Central memory CD8-positive, alpha-beta T cell (primary cell): ENCODE measurements around the gene EEFSEC.

Experiments
- ATAC-seq: fragments of 150-1000 bp; cut with Tn5 transposase; replicated peaks from 2 replicates; pipeline ENCODE4 v1.10.0; 2022; ENCODE audit warnings: mild to moderate bottlenecking, moderate FRiP score, moderate number of reproducible peaks; ENCODE audit not compliant: poor library complexity, severe bottlenecking; ENCODE audit errors: extremely low read depth
- DNase-seq, 2 donors: peaks; one replicate each; pipeline ENCODE4 v3.0.0; 2021; ENCODE audit warnings: low spot score in 2 of 2
- H3K27ac Mint-ChIP-seq: one replicate; pipeline ENCODE4 v1.8.0; 2022; ENCODE audit warnings: low read depth, mild to moderate bottlenecking, moderate library complexity, mixed read lengths
- H3K27me3 Mint-ChIP-seq: one replicate; pipeline ENCODE4 v1.8.0; 2022; ENCODE audit warnings: mixed read lengths
- H3K36me3 Mint-ChIP-seq: one replicate; pipeline ENCODE4 v1.8.0; 2022; ENCODE audit warnings: mild to moderate bottlenecking, moderate library complexity, mixed read lengths; ENCODE audit not compliant: insufficient read depth
- H3K4me1 Mint-ChIP-seq: one replicate; pipeline ENCODE4 v1.8.0; 2022; ENCODE audit warnings: mixed read lengths
- H3K4me3 Mint-ChIP-seq: one replicate; pipeline ENCODE4 v1.8.0; 2022; ENCODE audit warnings: mild to moderate bottlenecking, moderate library complexity, mixed read lengths
- H3K9me3 Mint-ChIP-seq: one replicate; pipeline ENCODE4 v1.8.0; 2022; ENCODE audit warnings: mixed read lengths

Gene EEFSEC

DNA sequence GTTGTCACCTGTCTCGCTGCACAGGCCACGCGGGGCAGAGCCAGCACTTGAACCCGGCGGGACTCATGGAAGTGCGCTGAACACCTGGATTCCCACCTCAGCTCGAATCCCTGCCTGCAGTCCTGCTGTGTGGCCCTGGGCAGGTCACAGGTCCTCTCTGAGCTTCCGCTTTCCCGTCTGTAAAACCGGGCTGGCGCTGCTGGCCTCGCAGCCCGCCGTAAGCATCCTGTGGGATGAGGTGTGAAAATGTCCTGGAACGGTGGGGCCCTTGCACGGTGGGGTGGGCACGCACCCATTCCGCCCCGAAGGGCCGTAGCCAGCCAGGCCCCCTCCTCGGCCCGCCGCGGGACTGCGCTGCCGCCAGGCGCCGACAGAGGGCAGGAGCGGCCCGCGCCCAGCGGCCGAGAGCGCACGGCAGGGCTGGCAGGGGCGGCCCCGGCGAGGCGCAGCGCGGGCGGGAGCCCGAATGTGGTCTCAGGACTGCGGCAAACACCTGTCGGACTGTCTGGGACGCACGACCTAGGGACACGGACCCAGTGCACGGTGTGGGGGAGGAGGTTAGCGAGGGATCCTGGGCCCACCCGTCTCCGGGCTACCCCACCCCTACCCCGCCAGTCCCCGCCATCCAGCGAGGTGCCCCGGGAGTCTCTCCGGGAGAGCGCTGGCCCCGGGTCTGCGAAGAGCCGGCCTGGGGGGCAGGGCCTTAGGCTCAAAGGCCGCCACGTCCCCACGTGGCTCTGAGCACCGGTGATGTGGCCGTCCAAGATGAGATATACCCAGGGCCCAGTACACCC lies 273.0 kb downstream of the EEFSEC start:
- H3K9me3 Mint-ChIP-seq, result no peaks in the 10 kb centered on the region
- DNase-seq, result peak; percentile 20 to 53
- peak; percentile 68 for ATAC-seq
- peaks cover 44% of the 10 kb centered on the region for H3K27me3 Mint-ChIP-seq
- H3K27ac Mint-ChIP-seq, result no peak overlapping the region
- H3K4me3 Mint-ChIP-seq, result no peak overlapping the region
- H3K4me1 Mint-ChIP-seq, result no peaks in the 10 kb centered on the region
- peaks cover 2% of the 10 kb centered on the region for H3K36me3 Mint-ChIP-seq

DNA sequence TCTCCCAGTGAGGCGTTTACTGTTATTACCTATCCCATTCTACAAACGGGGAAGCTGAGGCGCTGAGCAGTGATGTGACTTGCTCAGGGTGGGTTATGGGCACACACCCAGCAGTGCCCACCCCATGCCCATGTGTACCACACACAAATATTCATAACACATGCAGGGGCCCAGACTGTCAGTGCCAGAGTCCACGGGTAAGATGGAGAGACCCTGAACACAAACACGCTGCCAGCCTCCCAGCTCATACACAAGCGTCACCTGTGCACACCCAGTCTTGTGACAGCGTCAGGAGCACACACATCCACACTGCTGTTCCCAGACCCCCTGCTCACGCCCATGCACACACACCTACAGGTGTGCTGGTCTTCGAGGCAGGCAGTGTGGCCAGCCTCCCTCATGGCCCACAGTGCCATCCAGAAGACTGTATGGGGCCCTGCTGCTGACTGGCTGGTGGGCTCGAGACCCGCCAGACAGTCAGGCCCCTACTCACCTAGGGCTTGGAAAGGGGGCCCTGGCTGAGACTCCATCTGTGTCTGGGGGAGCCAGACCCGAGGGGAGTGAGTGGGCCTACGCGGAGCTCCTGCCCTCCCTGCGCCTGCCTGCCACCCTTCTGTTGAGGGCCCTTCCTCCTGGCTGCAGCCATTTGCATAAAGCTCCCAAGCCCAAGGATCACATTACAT lies 274.0 kb downstream of the EEFSEC start:
- Mint-ChIP-seq H3K4me1 (peaks cover 10% of the 10 kb centered on the region), H3K27me3 (peaks cover 54% of the 10 kb centered on the region), H3K36me3 (peaks cover 2% of the 10 kb centered on the region), H3K4me3 (peak overlapping the region; percentile 23), H3K9me3 (no peaks in the 10 kb centered on the region), H3K27ac (no peak overlapping the region)
- ATAC-seq, result no peak
- no peak for DNase-seq

DNA sequence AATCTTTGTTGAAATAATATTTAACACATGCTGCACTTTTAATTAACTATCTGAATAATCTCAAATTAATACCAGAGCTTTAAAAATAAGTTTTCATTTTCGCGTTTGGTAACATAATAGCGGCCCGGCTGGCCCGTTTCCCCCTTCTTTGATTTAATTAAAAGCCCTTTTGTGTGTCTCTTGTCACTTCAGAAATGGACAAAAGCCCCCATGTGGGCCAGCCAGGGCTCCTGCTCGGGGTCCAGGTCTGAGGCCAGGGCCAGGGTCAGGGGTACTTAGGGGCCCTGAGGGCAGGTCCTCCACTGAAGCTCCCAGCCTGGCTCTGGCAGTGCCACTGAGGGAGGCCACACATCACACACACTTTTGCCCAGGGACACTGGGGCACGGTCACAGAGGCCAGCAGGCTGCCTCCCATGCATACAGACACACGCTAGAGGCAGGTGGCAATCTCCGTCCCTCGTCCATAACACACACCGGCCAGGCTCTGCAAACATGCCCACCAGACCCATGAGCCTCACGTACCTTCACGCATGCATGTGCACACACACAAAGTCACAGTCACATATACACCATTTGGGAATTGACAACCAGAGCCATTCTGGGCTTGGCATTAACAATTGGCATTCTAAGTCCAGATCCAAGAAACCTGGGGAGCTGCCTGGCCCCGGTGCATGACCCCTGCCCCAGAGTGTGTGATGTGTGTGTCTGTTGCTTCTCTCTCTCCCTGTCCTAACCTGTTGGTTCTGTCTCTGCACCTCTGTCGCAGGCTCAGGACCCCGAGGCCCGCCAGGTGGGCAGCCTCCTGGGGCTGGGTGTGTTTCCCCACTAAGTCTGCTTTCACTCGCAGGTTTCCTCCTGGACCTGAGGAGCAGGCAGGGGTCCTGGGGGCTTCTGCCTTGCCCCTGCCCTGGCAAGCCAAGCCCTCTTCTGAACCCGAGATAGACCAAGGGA lies 274.9 kb downstream of the EEFSEC start:
- Mint-ChIP-seq H3K4me1 (peaks cover 11% of the 10 kb centered on the region), H3K4me3 (no peak overlapping the region), H3K9me3 (no peaks in the 10 kb centered on the region), H3K27me3 (peaks cover 58% of the 10 kb centered on the region), H3K36me3 (peaks cover 2% of the 10 kb centered on the region), H3K27ac (no peak overlapping the region)
- DNase-seq (no peak), ATAC-seq (no peak)

DNA sequence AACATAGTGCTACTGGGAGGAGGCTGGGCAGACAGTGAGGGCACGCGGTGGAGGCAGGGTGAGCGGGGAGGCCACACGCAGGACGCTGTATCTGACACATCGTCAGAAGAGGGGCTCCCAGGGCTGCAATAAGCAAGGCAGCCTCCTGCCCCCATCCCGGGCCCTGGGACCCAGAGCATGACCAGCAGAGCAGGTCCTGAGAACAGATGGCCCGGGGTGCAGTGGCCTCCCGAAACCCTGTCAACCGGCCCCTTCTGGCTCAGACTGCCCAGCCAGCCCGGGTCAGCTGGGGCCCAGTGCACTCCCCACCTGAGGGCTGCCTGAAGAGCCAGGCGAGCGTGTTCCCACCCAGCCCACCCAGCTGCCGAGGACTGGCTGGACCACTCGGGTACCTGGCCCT lies 276.0 kb downstream of the EEFSEC start:
- DNase-seq (no peak), ATAC-seq (no peak)
- H3K9me3 Mint-ChIP-seq, result no peaks in the 10 kb centered on the region
- no peak overlapping the region for H3K27ac Mint-ChIP-seq
- peaks cover 4% of the 10 kb centered on the region for H3K36me3 Mint-ChIP-seq
- no peak overlapping the region for H3K4me3 Mint-ChIP-seq
- peaks cover 67% of the 10 kb centered on the region for H3K27me3 Mint-ChIP-seq
- H3K4me1 Mint-ChIP-seq, result peaks cover 11% of the 10 kb centered on the region

DNA sequence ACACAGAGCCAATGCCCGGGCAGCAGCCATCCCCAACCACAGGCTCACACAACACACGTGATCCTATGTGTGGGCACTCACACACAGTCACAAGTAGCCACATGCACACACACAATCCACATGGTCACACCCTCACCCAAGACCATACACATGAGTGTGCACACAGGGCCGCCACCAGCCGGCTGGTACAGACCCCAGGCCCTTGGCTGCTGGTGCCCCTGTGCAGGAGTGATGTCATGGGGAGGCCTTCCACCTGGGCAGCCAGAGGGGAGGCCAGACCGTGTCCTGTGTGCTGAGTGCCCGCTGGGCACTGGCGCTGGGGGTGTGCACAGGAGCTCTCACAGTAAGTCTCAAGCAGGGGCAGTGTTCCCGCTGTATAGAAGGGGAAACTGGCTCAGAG lies 276.5 kb downstream of the EEFSEC start:
- no peak overlapping the region for H3K27ac Mint-ChIP-seq
- H3K36me3 Mint-ChIP-seq, result peaks cover 4% of the 10 kb centered on the region
- H3K4me3 Mint-ChIP-seq, result no peak overlapping the region
- DNase-seq (no peak), ATAC-seq (no peak)
- peaks cover 67% of the 10 kb centered on the region for H3K27me3 Mint-ChIP-seq
- peaks cover 11% of the 10 kb centered on the region for H3K4me1 Mint-ChIP-seq
- no peaks in the 10 kb centered on the region for H3K9me3 Mint-ChIP-seq

DNA sequence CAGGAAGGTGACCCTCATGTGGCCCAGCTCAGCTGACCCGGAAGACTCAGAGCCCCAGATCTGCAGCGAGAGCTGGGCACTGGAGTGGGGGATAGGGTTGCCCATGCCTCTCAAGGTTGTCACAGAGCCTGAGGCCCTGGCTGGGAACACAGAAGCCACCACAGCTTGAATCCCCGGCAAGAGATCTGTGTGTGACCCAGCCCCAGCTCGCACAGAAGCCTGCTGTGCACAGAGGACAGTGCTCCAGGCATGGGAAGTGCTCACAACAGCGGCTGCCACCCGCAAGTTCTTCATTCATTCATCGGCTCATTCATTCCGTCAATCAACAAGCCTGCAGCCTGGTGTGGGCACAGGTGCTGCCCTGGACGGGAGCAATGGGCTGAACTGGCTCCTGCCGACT lies 277.0 kb downstream of the EEFSEC start:
- Mint-ChIP-seq H3K36me3 (peaks cover 4% of the 10 kb centered on the region), H3K27ac (no peak overlapping the region), H3K27me3 (peaks cover 67% of the 10 kb centered on the region), H3K4me1 (peaks cover 11% of the 10 kb centered on the region), H3K9me3 (no peaks in the 10 kb centered on the region), H3K4me3 (no peak overlapping the region)
- DNase-seq (no peak), ATAC-seq (no peak)

DNA sequence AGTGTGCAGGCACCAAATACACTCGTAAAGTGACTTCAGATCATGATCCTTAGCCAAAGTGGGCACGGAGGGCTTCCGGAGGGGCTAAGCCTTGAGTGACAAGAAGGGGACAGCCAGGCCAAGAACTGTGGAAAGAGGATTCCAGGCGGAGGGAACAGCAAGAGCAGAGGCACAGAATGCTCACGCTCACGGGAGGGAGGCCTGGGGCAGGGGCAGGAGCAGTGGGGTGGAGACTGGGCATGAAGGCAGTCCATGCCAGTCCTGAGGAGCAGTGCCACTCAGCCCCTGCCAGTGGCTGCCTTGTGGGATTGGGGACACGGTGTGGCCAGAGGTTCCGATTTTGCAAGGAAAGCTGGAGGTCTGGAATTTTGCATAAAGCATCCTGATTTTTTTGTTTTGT lies 277.4 kb downstream of the EEFSEC start:
- DNase-seq (no peak), ATAC-seq (no peak)
- Mint-ChIP-seq H3K27me3 (peaks cover 70% of the 10 kb centered on the region), H3K27ac (no peak overlapping the region), H3K36me3 (peaks cover 4% of the 10 kb centered on the region), H3K4me3 (no peak overlapping the region), H3K4me1 (peaks cover 11% of the 10 kb centered on the region), H3K9me3 (no peaks in the 10 kb centered on the region)

DNA sequence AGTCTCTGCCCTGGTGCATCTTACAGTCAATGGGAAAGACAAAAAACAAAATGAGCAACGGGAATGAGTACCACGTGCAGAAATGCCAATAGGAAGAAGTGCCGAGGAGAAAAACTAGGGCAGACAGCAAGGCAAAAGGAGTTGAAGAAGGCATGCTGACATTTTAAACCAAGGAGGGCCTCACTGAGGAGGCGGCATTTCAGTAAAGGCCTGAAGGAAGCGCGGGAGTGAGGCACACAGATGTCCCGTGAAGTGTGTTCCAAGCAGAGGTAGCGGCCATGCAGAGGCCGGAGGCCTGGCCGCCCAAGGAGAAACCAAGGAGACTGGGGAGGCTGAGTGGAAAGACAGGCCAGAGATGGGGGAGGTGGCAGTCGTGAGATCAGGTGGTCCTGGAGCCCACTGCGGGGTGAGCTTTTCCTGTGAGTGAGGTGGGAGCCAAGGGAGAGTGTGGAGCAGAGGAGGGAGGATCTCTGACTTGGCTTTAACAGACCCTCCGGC lies 278.6 kb downstream of the EEFSEC start:
- peaks cover 7% of the 10 kb centered on the region for H3K36me3 Mint-ChIP-seq
- no peak overlapping the region for H3K27ac Mint-ChIP-seq
- ATAC-seq (no peak), DNase-seq (no peak)
- peaks cover 11% of the 10 kb centered on the region for H3K4me1 Mint-ChIP-seq
- H3K9me3 Mint-ChIP-seq, result no peaks in the 10 kb centered on the region
- peaks cover 81% of the 10 kb centered on the region for H3K27me3 Mint-ChIP-seq
- H3K4me3 Mint-ChIP-seq, result peak overlapping the region; percentile 2

DNA sequence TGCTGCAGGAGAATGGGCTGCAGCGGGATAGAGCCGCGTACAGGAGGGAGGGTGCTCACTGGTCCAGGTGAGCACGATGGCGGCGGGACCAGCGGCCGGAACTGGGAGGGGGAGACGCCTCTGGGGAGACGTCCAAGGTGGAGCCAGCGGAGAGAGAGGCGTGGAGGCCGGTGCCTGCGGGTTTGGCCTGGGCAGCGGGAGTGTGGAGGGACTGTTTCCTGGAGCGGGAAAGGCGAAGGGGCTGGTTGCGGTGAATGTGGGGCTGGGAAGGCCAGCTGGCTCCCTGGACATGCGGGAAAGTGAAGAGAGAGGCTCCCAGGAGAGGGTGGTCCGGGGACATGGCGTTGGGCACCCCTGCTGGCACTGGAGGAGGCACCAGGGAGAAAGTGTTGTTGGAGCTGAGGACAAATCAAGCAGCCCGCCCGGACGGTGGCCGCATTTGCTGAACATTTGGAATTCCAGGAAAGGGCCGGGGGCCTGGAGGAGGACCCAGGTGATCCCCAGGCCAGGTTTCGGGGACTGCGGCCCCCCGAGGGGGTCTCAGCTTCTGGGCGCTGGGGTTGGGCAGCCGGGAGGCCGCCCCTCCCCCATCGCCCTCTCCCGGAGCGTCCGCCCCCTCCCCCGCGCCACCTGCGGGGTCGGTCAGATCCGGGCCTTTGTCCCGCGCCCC lies 279.2 kb downstream of the EEFSEC start:
- Mint-ChIP-seq H3K9me3 (no peaks in the 10 kb centered on the region), H3K4me3 (peak overlapping the region; percentile 2), H3K27me3 (peaks cover 79% of the 10 kb centered on the region), H3K4me1 (peaks cover 11% of the 10 kb centered on the region), H3K27ac (no peak overlapping the region), H3K36me3 (peaks cover 8% of the 10 kb centered on the region)
- DNase-seq (no peak), ATAC-seq (no peak)

DNA sequence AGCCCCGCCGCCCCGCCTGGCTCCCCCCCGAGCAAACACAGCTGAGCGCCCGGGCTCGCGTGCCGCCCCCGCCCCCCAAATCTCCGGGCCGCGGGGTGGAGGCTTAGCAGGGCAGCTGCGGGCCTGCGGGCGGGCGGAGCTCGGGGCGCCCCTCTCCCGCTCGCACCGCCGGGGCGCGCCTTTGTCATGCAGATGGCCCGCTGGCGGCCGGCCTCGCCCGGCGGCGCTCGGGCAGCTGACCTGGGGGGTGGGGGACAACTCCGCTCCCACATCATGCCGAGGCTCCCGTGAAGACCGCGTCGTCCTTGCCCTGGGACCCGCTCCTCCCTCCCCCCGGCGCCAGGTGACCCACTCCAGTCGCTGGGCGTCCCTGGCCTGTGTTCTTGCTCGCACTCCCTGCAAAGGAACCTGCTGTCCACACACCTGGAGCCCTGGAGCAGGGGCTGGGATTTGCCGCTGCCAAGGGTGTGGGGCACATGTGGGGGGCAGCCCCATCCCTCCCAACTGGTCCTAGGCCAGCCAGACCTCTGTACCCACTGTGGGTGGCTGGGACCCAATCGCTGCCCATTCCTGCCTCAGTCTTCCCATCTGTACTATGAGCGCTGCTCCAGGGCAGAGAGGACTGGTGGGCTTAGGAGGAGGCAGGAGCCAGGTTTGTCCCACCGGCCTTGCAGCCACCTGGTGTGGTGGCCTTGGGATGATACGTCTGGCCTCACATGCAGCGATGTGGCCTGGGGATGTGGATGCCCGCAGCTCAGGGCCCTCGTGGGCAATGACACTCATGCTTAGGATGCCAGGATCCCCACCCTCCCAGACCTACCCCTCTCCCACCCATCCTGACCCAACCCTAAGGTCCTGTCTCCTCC lies 279.9 kb downstream of the EEFSEC start:
- no peak for DNase-seq
- H3K27ac Mint-ChIP-seq, result no peak overlapping the region
- H3K4me1 Mint-ChIP-seq, result peaks cover 11% of the 10 kb centered on the region
- peaks cover 71% of the 10 kb centered on the region for H3K27me3 Mint-ChIP-seq
- no peak for ATAC-seq
- no peaks in the 10 kb centered on the region for H3K9me3 Mint-ChIP-seq
- H3K36me3 Mint-ChIP-seq, result peaks cover 8% of the 10 kb centered on the region
- H3K4me3 Mint-ChIP-seq, result no peak overlapping the region

DNA sequence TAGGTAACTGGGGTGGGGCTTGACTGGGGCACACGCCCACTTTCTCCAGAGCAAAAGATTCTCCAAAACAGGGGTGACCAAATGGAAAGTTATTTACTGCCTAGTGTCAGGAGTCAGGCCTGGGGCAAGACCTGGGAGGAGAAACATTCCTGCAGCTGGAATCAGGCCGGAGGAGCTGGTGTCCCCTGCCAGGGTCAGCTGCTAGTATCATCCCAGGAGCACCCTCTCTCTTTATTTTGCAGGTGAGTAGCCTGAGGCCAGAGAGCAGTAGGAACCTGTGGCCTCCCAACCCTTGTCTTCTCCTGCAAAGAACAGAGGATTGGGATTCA lies 280.5 kb downstream of the EEFSEC start:
- H3K9me3 Mint-ChIP-seq, result no peaks in the 10 kb centered on the region
- H3K4me1 Mint-ChIP-seq, result peaks cover 11% of the 10 kb centered on the region
- H3K27ac Mint-ChIP-seq, result no peak overlapping the region
- ATAC-seq (no peak), DNase-seq (no peak)
- H3K27me3 Mint-ChIP-seq, result peaks cover 70% of the 10 kb centered on the region
- H3K4me3 Mint-ChIP-seq, result no peak overlapping the region
- H3K36me3 Mint-ChIP-seq, result peaks cover 8% of the 10 kb centered on the region
